Brain microvascular endothelial cell (primary cell): ENCODE data around the gene OSER1.

Experiments used
- DNase-seq: peaks from one replicate; pipeline ENCODE4 v3.0.0-alpha.2; 2020
- H3K27ac ChIP-seq: fragments of 250-450 bp; sonication (Bioruptor Pico); 2 replicates; pipeline ENCODE4 v1.5.1; 2020; ENCODE audit warnings: mild to moderate bottlenecking, moderate library complexity
- H3K27me3 ChIP-seq: fragments of 250-450 bp; sonication (Bioruptor Pico); replicated peaks from 2 replicates; pipeline ENCODE4 v1.5.1; 2020; ENCODE audit warnings: mild to moderate bottlenecking
- H3K36me3 ChIP-seq: fragments of 250-450 bp; sonication (Bioruptor Pico); replicated peaks from 2 replicates; pipeline ENCODE4 v1.5.1; 2020; ENCODE audit warnings: mild to moderate bottlenecking
- H3K4me3 ChIP-seq: 2 replicates; pipeline ENCODE4 v1.5.1; 2011; ENCODE audit warnings: low read depth, mild to moderate bottlenecking, control low read depth, low read length, moderate library complexity
- CTCF ChIP-seq: IDR thresholded peaks from 2 replicates; pipeline ENCODE4 v1.5.1; 2011; ENCODE audit warnings: low read depth, mild to moderate bottlenecking, moderate library complexity, low read length, control low read depth, inconsistent platforms; ENCODE audit errors: missing control alignments
- in situ Hi-C: cut with HindIII; loops from 2 replicates; pipeline ENCODE4 v1.10.0; 2017; ENCODE audit warnings: low sequenced_read_pairs, low pct_ligation_motif_present

OSER1 gene

GRCh38 chr20:44204832-44205215 lies 5.7 kb downstream of the OSER1 start:
- peak overlapping the region; percentile 43 for H3K27ac ChIP-seq
- no peak for DNase-seq
- H3K36me3 ChIP-seq = peaks cover 7% of the 10 kb centered on the region
- no peaks in the 10 kb centered on the region for H3K27me3 ChIP-seq
- no peak for TF ChIP-seq CTCF
- in situ Hi-C loops = no loop called here
- no peak overlapping the region for H3K4me3 ChIP-seq

GRCh38 chr20:44204156-44204831 lies 6.3 kb downstream of the OSER1 start:
- DNase-seq = peak; percentile 57
- in situ Hi-C loops = no loop called here
- TF ChIP-seq CTCF = no peak
- no peak overlapping the region for H3K4me3 ChIP-seq
- H3K27me3 ChIP-seq = no peaks in the 10 kb centered on the region
- H3K27ac ChIP-seq = peak overlapping the region; percentile 43
- H3K36me3 ChIP-seq = peaks cover 11% of the 10 kb centered on the region

GRCh38 chr20:44203161-44203560 lies 7.4 kb downstream of the OSER1 start:
- H3K27ac ChIP-seq = no peak overlapping the region
- no peak for TF ChIP-seq CTCF

GRCh38 chr20:44200983-44201382 lies 9.6 kb downstream of the OSER1 start:
- TF ChIP-seq CTCF = no peak
- H3K27ac ChIP-seq = no peak overlapping the region
- no peak overlapping the region for H3K4me3 ChIP-seq
- no peak for DNase-seq
- in situ Hi-C loops = no loop called here
- peaks cover 34% of the 10 kb centered on the region for H3K36me3 ChIP-seq
- no peaks in the 10 kb centered on the region for H3K27me3 ChIP-seq

More at GRCh38 chr20:44203161-44203560, 7.4 kb downstream of the OSER1 start:
- DNase-seq = no peak
- Histone ChIP-seq H3K27me3 (no peaks in the 10 kb centered on the region), H3K4me3 (no peak overlapping the region), H3K36me3 (peaks cover 16% of the 10 kb centered on the region)
- in situ Hi-C loops = no loop called here

- TF ChIP-seq CTCF = no peak
- no peak overlapping the region for H3K27ac ChIP-seq
- in situ Hi-C loops = no loop called here
- no peaks in the 10 kb centered on the region for H3K27me3 ChIP-seq
- H3K36me3 ChIP-seq = peaks cover 34% of the 10 kb centered on the region
- no peak for DNase-seq
- H3K4me3 ChIP-seq = no peak overlapping the region
Measured at GRCh38 chr20:44200371-44200770, 10.2 kb downstream of the OSER1 start.

GRCh38 chr20:44199877-44200276 lies 10.7 kb downstream of the OSER1 start:
- H3K4me3 ChIP-seq = no peak overlapping the region
- in situ Hi-C loops = no loop called here
- no peak for TF ChIP-seq CTCF
- no peak for DNase-seq
- no peak overlapping the region for H3K27ac ChIP-seq
- H3K27me3 ChIP-seq = no peaks in the 10 kb centered on the region
- H3K36me3 ChIP-seq = peaks cover 34% of the 10 kb centered on the region
